ENCODE measurements around the gene ITGB8.

The ITGB8 gene

GRCh38 chr7:20328027-20328426 lies 2.7 kb upstream of the ITGB8 start:
- Histone ChIP-seq H3K79me1 (ENCODE audit: low read depth, low read length) (no peaks in the 10 kb centered on the region), H3K4me2 (ENCODE audit: insufficient read depth, low read length, poor library complexity, severe bottlenecking) (no peak overlapping the region), H3K9me3 (replicated peaks in 1 of 2; ENCODE audit: control insufficient read depth in 2 of 2, insufficient read depth in 1 of 2, low read depth in 1 of 2, low read length in 2 of 2) (no peaks in the 10 kb centered on the region), H2AFZ (ENCODE audit: low read length) (no peak overlapping the region), H3K4me1 (ENCODE audit: control insufficient read depth in 2 of 2, insufficient read depth in 1 of 2, low read depth in 1 of 2, low read length in 2 of 2) (peaks cover 3 to 11% of the 10 kb centered on the region in 2 donors), H3K27me3 (ENCODE audit: control insufficient read depth in 3 of 3, insufficient read depth in 3 of 3, low read depth in 1 of 3, low read length in 3 of 3) (no peaks in the 10 kb centered on the region), H3K23ac (ENCODE audit: low read depth, low read length, poor library complexity) (no peak overlapping the region), H2AK5ac (ENCODE audit: low read depth, low read length) (no peak overlapping the region), H4K91ac (ENCODE audit: low read depth, low read length, poor library complexity) (no peak overlapping the region), H2BK12ac (ENCODE audit: low read length) (no peak overlapping the region), H3K18ac (ENCODE audit: low read length) (no peak overlapping the region), H2BK120ac (ENCODE audit: low read depth, low read length) (no peak overlapping the region), H4K8ac (ENCODE audit: low read depth, low read length) (no peak overlapping the region), H3K27ac (replicated peaks; ENCODE audit: low read length) (no peak overlapping the region), H3K14ac (ENCODE audit: low read length) (no peak overlapping the region), H3K4ac (ENCODE audit: low read length) (no peak overlapping the region), H2BK15ac (ENCODE audit: low read length) (no peak overlapping the region), H3K4me3 (ENCODE audit: low read length in 2 of 2) (no peak overlapping the region), H3K9ac (ENCODE audit: low read depth, low read length, poor library complexity) (no peak overlapping the region), H3K36me3 (replicated peaks in 1 of 2; ENCODE audit: control insufficient read depth in 2 of 2, insufficient read depth in 2 of 2, low read length in 2 of 2) (no peaks in the 10 kb centered on the region), H2BK5ac (ENCODE audit: low read length) (no peak overlapping the region)
- no peak for DNase-seq (ENCODE audit: low spot score)
- WGBS, 2 donors (ENCODE audit: extremely low coverage in 2 of 2, insufficient read length in 2 of 2, insufficient replicate concordance in 1 of 2), result no CpG with 5 or more reads among the region's 2 CpGs

GRCh38 chr7:20328692-20329091 lies 2.0 kb upstream of the ITGB8 start:
- Histone ChIP-seq H3K36me3 (replicated peaks in 1 of 2; ENCODE audit: control insufficient read depth in 2 of 2, insufficient read depth in 2 of 2, low read length in 2 of 2) (no peaks in the 10 kb centered on the region), H2BK120ac (ENCODE audit: low read depth, low read length) (no peak overlapping the region), H3K79me1 (ENCODE audit: low read depth, low read length) (no peaks in the 10 kb centered on the region), H3K9ac (ENCODE audit: low read depth, low read length, poor library complexity) (no peak overlapping the region), H4K8ac (ENCODE audit: low read depth, low read length) (no peak overlapping the region), H3K14ac (ENCODE audit: low read length) (no peak overlapping the region), H3K9me3 (replicated peaks in 1 of 2; ENCODE audit: control insufficient read depth in 2 of 2, insufficient read depth in 1 of 2, low read depth in 1 of 2, low read length in 2 of 2) (no peaks in the 10 kb centered on the region), H4K91ac (ENCODE audit: low read depth, low read length, poor library complexity) (no peak overlapping the region), H3K4me2 (ENCODE audit: insufficient read depth, low read length, poor library complexity, severe bottlenecking) (no peak overlapping the region), H2BK15ac (ENCODE audit: low read length) (no peak overlapping the region), H2AK5ac (ENCODE audit: low read depth, low read length) (no peak overlapping the region), H3K27ac (replicated peaks; ENCODE audit: low read length) (no peak overlapping the region), H2BK12ac (ENCODE audit: low read length) (no peak overlapping the region), H3K23ac (ENCODE audit: low read depth, low read length, poor library complexity) (no peak overlapping the region), H3K4me3 (ENCODE audit: low read length in 2 of 2) (no peak overlapping the region), H3K4me1 (ENCODE audit: control insufficient read depth in 2 of 2, insufficient read depth in 1 of 2, low read depth in 1 of 2, low read length in 2 of 2) (peaks cover 1 to 9% of the 10 kb centered on the region in 2 donors), H2AFZ (ENCODE audit: low read length) (no peak overlapping the region), H3K27me3 (ENCODE audit: control insufficient read depth in 3 of 3, insufficient read depth in 3 of 3, low read depth in 1 of 3, low read length in 3 of 3) (no peaks in the 10 kb centered on the region), H2BK5ac (ENCODE audit: low read length) (no peak overlapping the region), H3K4ac (ENCODE audit: low read length) (no peak overlapping the region), H3K18ac (ENCODE audit: low read length) (no peak overlapping the region)
- no peak for DNase-seq (ENCODE audit: low spot score)
- WGBS, 2 donors (ENCODE audit: extremely low coverage in 2 of 2, insufficient read length in 2 of 2, insufficient replicate concordance in 1 of 2), result no CpG with 5 or more reads among the region's 1 CpG

GRCh38 chr7:20329389-20330238 lies 1.1 kb upstream of the ITGB8 start:
- Histone ChIP-seq H4K8ac (ENCODE audit: low read depth, low read length) (no peak overlapping the region), H3K36me3 (replicated peaks in 1 of 2; ENCODE audit: control insufficient read depth in 2 of 2, insufficient read depth in 2 of 2, low read length in 2 of 2) (peaks cover 0 to under 1% of the 10 kb centered on the region in 2 donors), H2AFZ (ENCODE audit: low read length) (peak overlapping the region; percentile 85), H3K9ac (ENCODE audit: low read depth, low read length, poor library complexity) (no peak overlapping the region), H3K4me1 (ENCODE audit: control insufficient read depth in 2 of 2, insufficient read depth in 1 of 2, low read depth in 1 of 2, low read length in 2 of 2) (peaks cover 1 to 8% of the 10 kb centered on the region in 2 donors), H3K79me1 (ENCODE audit: low read depth, low read length) (no peaks in the 10 kb centered on the region), H3K4ac (ENCODE audit: low read length) (no peak overlapping the region), H2BK15ac (ENCODE audit: low read length) (no peak overlapping the region), H3K27me3 (ENCODE audit: control insufficient read depth in 3 of 3, insufficient read depth in 3 of 3, low read depth in 1 of 3, low read length in 3 of 3) (no peaks in the 10 kb centered on the region), H3K27ac (replicated peaks; ENCODE audit: low read length) (peak overlapping the region; percentile 97), H3K23ac (ENCODE audit: low read depth, low read length, poor library complexity) (no peak overlapping the region), H3K14ac (ENCODE audit: low read length) (no peak overlapping the region), H3K9me3 (replicated peaks in 1 of 2; ENCODE audit: control insufficient read depth in 2 of 2, insufficient read depth in 1 of 2, low read depth in 1 of 2, low read length in 2 of 2) (no peaks in the 10 kb centered on the region), H3K4me2 (ENCODE audit: insufficient read depth, low read length, poor library complexity, severe bottlenecking) (peak overlapping the region; percentile 92), H2AK5ac (ENCODE audit: low read depth, low read length) (no peak overlapping the region), H3K4me3 (ENCODE audit: low read length in 2 of 2) (peak overlapping the region; percentile 75 to 90), H2BK120ac (ENCODE audit: low read depth, low read length) (no peak overlapping the region), H2BK5ac (ENCODE audit: low read length) (no peak overlapping the region), H3K18ac (ENCODE audit: low read length) (peak overlapping the region; percentile 68), H4K91ac (ENCODE audit: low read depth, low read length, poor library complexity) (no peak overlapping the region), H2BK12ac (ENCODE audit: low read length) (no peak overlapping the region)
- DNase-seq (ENCODE audit: low spot score), result peak; percentile 67
- no CpG with 5 or more reads among the region's 31 CpGs for WGBS, 2 donors (ENCODE audit: extremely low coverage in 2 of 2, insufficient read length in 2 of 2, insufficient replicate concordance in 1 of 2)

Data from neuronal stem cell (in vitro differentiated cells).